IMR-90 (cell line): ENCODE results near the gene CHMP5. TPM values are rescaled to one million over a fixed set of nuclear protein-coding genes. Genes with fewer than 3 reads are reported as not detected.

ENCODE experiments used
- ATAC-seq: fragments of 200-7000 bp; cut with Tn5 transposase; 2 replicates; pipeline ENCODE4 v1.9.1; 2020; ENCODE audit warnings: low read depth, mild to moderate bottlenecking, moderate library complexity
- BruUV-seq: library from RNA; stranded (reverse); fragments of 400-500 nt; replicated peaks from 2 replicates; lab custom pipeline; 2021; lab: Mats Ljungman, UMichigan
- CTCF ChIA-PET: fragments of 300-600 bp; formaldehyde crosslinking; extraction: SDS; loops from one replicate; lab custom pipeline; 2021; ENCODE audit warnings: antibody characterized with exemption; lab: Yijun Ruan, JAX
- POLR2A ChIA-PET: fragments of 300-600 bp; sonication (Branson Sonifier 250); formaldehyde crosslinking; loops from one replicate; lab custom pipeline; 2022; ENCODE audit warnings: antibody characterized with exemption; ENCODE audit not compliant: unreplicated experiment; lab: Charles Lee
- DNase-seq: peaks from one replicate; pipeline ENCODE4 v3.0.0; 2013
- H2AFZ ChIP-seq: replicated peaks from 2 replicates; pipeline ENCODE3; 2013; ENCODE audit warnings: low read length, mild to moderate bottlenecking; ENCODE audit not compliant: poor library complexity
- H2AK5ac ChIP-seq: 2 replicates; pipeline ENCODE4 v1.6.1; 2013; ENCODE audit warnings: low read depth, low read length, inconsistent platforms
- H2AK9ac ChIP-seq: replicated peaks from 2 replicates; pipeline ENCODE3; 2013; ENCODE audit warnings: mild to moderate bottlenecking, low read depth, low read length, moderate library complexity; ENCODE audit not compliant: poor library complexity
- H2BK120ac ChIP-seq: 2 replicates; pipeline ENCODE4 v1.6.1; 2013; ENCODE audit warnings: low read depth, low read length, inconsistent platforms
- H2BK15ac ChIP-seq: 3 replicates; pipeline ENCODE4 v1.6.1; 2013; ENCODE audit warnings: low read depth, low read length, inconsistent platforms
- H2BK20ac ChIP-seq: 2 replicates; pipeline ENCODE4 v1.6.1; 2013; ENCODE audit warnings: low read depth, mild to moderate bottlenecking, inconsistent platforms, low read length, moderate library complexity
- H2BK5ac ChIP-seq: 2 replicates; pipeline ENCODE4 v1.6.1; 2013; ENCODE audit warnings: mild to moderate bottlenecking, low read depth, low read length, inconsistent platforms; ENCODE audit not compliant: poor library complexity, severe bottlenecking
- H3K14ac ChIP-seq: replicated peaks from 2 replicates; pipeline ENCODE4 v1.6.1; 2013; ENCODE audit warnings: low read depth, low read length, inconsistent platforms
- H3K18ac ChIP-seq: 2 replicates; pipeline ENCODE4 v1.6.1; 2013; ENCODE audit warnings: low read depth, low read length, control low read depth
- H3K23ac ChIP-seq: 2 replicates; pipeline ENCODE4 v1.6.1; 2013; ENCODE audit warnings: low read depth, low read length, inconsistent platforms
- H3K27ac ChIP-seq: 2 replicates; pipeline ENCODE4 v1.5.1; 2013; ENCODE audit warnings: mild to moderate bottlenecking, control low read depth, low read length; ENCODE audit not compliant: insufficient read depth
- H3K27me3 ChIP-seq: 2 replicates; pipeline ENCODE4 v1.6.1; 2013; ENCODE audit warnings: low read length; ENCODE audit not compliant: control insufficient read depth, insufficient read depth
- H3K36me3 ChIP-seq: 2 replicates; pipeline ENCODE4 v1.6.1; 2013; ENCODE audit warnings: low read length, mixed read lengths; ENCODE audit not compliant: control insufficient read depth, insufficient read depth
- H3K4ac ChIP-seq: 2 replicates; pipeline ENCODE4 v1.6.1; 2013; ENCODE audit warnings: low read depth, low read length, inconsistent platforms
- H3K4me1 ChIP-seq: 2 replicates; pipeline ENCODE4 v1.6.1; 2013; ENCODE audit warnings: low read length, mixed read lengths; ENCODE audit not compliant: control insufficient read depth, insufficient read depth
- H3K4me2 ChIP-seq: 2 replicates; pipeline ENCODE4 v1.6.1; 2013; ENCODE audit warnings: low read depth, mild to moderate bottlenecking, control low read depth, low read length, moderate library complexity
- H3K4me3 ChIP-seq: 2 replicates; pipeline ENCODE4 v1.5.1; 2013; ENCODE audit warnings: low read depth, mild to moderate bottlenecking, control low read depth, low read length, moderate library complexity; ENCODE audit not compliant: insufficient read depth
- H3K56ac ChIP-seq: 2 replicates; pipeline ENCODE4 v1.6.1; 2013; ENCODE audit warnings: low read length, inconsistent platforms; ENCODE audit not compliant: insufficient read depth; ENCODE audit errors: extremely low read depth
- H3K79me1 ChIP-seq, 2 experiments: 2 replicates each; pipeline ENCODE4 v1.6.1; 2013; ENCODE audit warnings: low read length in 2 of 2, inconsistent platforms in 1 of 2, low read depth in 1 of 2
- H3K9ac ChIP-seq: 2 replicates; pipeline ENCODE4 v1.6.1; 2013; ENCODE audit warnings: low read depth, low read length, control low read depth
- H3K9me1 ChIP-seq: 2 replicates; pipeline ENCODE4 v1.6.1; 2013; ENCODE audit warnings: low read length, inconsistent platforms; ENCODE audit not compliant: insufficient read depth
- H3K9me3 ChIP-seq: 2 replicates; pipeline ENCODE4 v1.6.1; 2013; ENCODE audit warnings: low read length; ENCODE audit not compliant: control insufficient read depth, insufficient read depth
- H4K20me1 ChIP-seq: 2 replicates; pipeline ENCODE4 v1.6.1; 2013; ENCODE audit warnings: low read length, inconsistent platforms; ENCODE audit not compliant: insufficient read depth
- H4K5ac ChIP-seq: 2 replicates; pipeline ENCODE4 v1.6.1; 2013; ENCODE audit warnings: mild to moderate bottlenecking, low read depth, low read length, control low read depth
- H4K8ac ChIP-seq, 2 experiments: 2 replicates each; pipeline ENCODE4 v1.6.1; 2013; ENCODE audit warnings: low read depth in 2 of 2, low read length in 2 of 2, control low read depth in 1 of 2, inconsistent platforms in 1 of 2
- H4K91ac ChIP-seq: 2 replicates; pipeline ENCODE4 v1.6.1; 2013; ENCODE audit warnings: low read depth, low read length, inconsistent platforms; ENCODE audit not compliant: insufficient read depth
- MAFK ChIP-seq: IDR thresholded peaks from 2 replicates; pipeline ENCODE4 v1.6.1; 2012; ENCODE audit warnings: low read depth, low read length, improper control_type of control experiment
- MAZ ChIP-seq: IDR thresholded peaks from 2 replicates; pipeline ENCODE4 v1.6.1; 2012; ENCODE audit warnings: low read depth, mild to moderate bottlenecking, low read length, improper control_type of control experiment, moderate library complexity, borderline replicate concordance
- NFE2L2 ChIP-seq: fragments of 150-350 bp; IDR thresholded peaks from 2 replicates; pipeline ENCODE4 v1.6.1; 2016; ENCODE audit warnings: low read depth, mild to moderate bottlenecking, low read length
- RAD21 ChIP-seq: IDR thresholded peaks from 2 replicates; pipeline ENCODE4 v1.6.1; 2012; ENCODE audit warnings: low read length, improper control_type of control experiment
- RFX5 ChIP-seq: IDR thresholded peaks from 2 replicates; pipeline ENCODE4 v1.8.0; 2012; ENCODE audit warnings: low read depth, mild to moderate bottlenecking, low read length, moderate library complexity
- WGBS, 2 experiments: methylation state at CpG; one replicate each; pipeline versions ENCODE4 v1.1.5 to v1.1.7; 2013; ENCODE audit warnings: missing lambda C conversion rate in 2 of 2; ENCODE audit not compliant: insufficient read length in 1 of 2; ENCODE audit errors: extremely low coverage in 2 of 2; 5-methylcytosine and 5-hydroxymethylcytosine counted together
- dilution Hi-C: fragments of 300-500 bp; cut with HindIII; formaldehyde crosslinking; loops from one replicate; pipeline ENCODE4 v1.14.3; 2018; ENCODE audit warnings: low sequenced_read_pairs; ENCODE audit not compliant: unreplicated experiment
- in situ Hi-C: fragments of 300-500 bp; cut with MboI; formaldehyde crosslinking; loops from 3 replicates; pipeline ENCODE4 v1.14.3; 2019; ENCODE audit warnings: low sequenced_read_pairs, inconsistent platforms, mixed read lengths
- intact Hi-C: fragments of 100-400 bp; cut with micrococcal nuclease; formaldehyde crosslinking; loops from 2 replicates; pipeline ENCODE4 v1.10.0; 2022
- polyA plus RNA-seq, 3 experiments: library from polyadenylated mRNA; depleted of rRNA; stranded (reverse); fragments of >200 nt; gene quantifications; 2 replicates each; pipeline ENCODE4 v1.2.3, GENCODE V29; 2012; ENCODE audit warnings: low replicate concordance in 1 of 3
- total RNA-seq: library from RNA; depleted of rRNA; stranded (reverse); fragments of >200 nt; gene quantifications from 2 replicates; pipeline ENCODE4 v1.2.3, GENCODE V29; 2012

CHMP5 gene
- total and polyA plus RNA-seq, 2 of the 4 experiments (the other 2 are of a cell fraction): 70.6 to 80.8 TPM

GRCh38 chr9:33304362-33304761 lies 39.5 kb downstream of the CHMP5 start:
- in situ Hi-C loops: no loop called here
- CTCF ChIA-PET: interaction anchor here (0.6 kb wide), 1 partner anchor 804 kb away, joined by 3 read pairs; no protein-coding TSS in a partner anchor

More at GRCh38 chr9:33304362-33304761, 39.5 kb downstream of the CHMP5 start:
- Histone ChIP-seq H3K14ac (no peak overlapping the region), H4K91ac (no peak overlapping the region), H3K9ac (no peak overlapping the region), H3K9me3 (no peaks in the 10 kb centered on the region), H4K8ac (no peak overlapping the region), H3K9me1 (0 out of 2 replicates have a peak, but pooled peaks cover 9% of the 10 kb centered on the region), H3K4me1 (no peaks in the 10 kb centered on the region; the same call in 1 of the 2 replicates), H2AK5ac (no peak overlapping the region), H3K4me2 (no peak overlapping the region), H4K20me1 (no peaks in the 10 kb centered on the region), H3K36me3 (peaks cover 61% of the 10 kb centered on the region), H3K27me3 (no peaks in the 10 kb centered on the region), H3K79me1 (peaks cover 23 to 67% of the 10 kb centered on the region in 2 experiments), H2BK15ac (no peak overlapping the region), H3K23ac (no peak overlapping the region), H2BK5ac (no peak overlapping the region), H3K4ac (no peak overlapping the region), H3K18ac (no peak overlapping the region), H2BK20ac (no peak overlapping the region), H2AFZ (no peak overlapping the region), H2BK120ac (no peak overlapping the region), H2AK9ac (no peak overlapping the region), H4K5ac (no peak overlapping the region), H3K56ac (no peak overlapping the region), H3K4me3 (no peak overlapping the region), H3K27ac (no peak overlapping the region)
- DNase-seq: no peak
- TF ChIP-seq NFE2L2 (no peak), RAD21 (no peak), MAZ (no peak), MAFK (no peak), RFX5 (no peak)
- no CpG with 5 or more reads among the region's 1 CpG for WGBS, 2 experiments
- intact Hi-C loops: no loop called here
- BruUV-seq: no TSS peak
- POLR2A ChIA-PET: no interaction called here
- ATAC-seq: no peak
- dilution Hi-C loops: no loop called here
